DND-41 (cell line): ENCODE results near the gene PAMR1.

ENCODE experiments used
- ATAC-seq: fragments of 200-7000 bp; cut with Tn5 transposase; 3 replicates; pipeline ENCODE4 v1.9.1; 2021; ENCODE audit warnings: low read depth; ENCODE audit not compliant: insufficient read depth
- DNase-seq: peaks from one replicate; pipeline ENCODE4 v3.0.0-alpha.2; 2020
- H2AFZ ChIP-seq: 2 replicates; pipeline ENCODE4 v1.6.0; 2012; ENCODE audit warnings: low read depth, low read length
- H3K27ac ChIP-seq: 2 replicates; pipeline ENCODE4 v1.5.1; 2012; ENCODE audit warnings: low read length, inconsistent platforms
- H3K27me3 ChIP-seq: fragments of 200-600 bp; sonication (generic); 2 replicates; pipeline ENCODE4 v1.6.0; 2012; ENCODE audit warnings: low read length, mild to moderate bottlenecking, inconsistent platforms; ENCODE audit not compliant: insufficient read depth, poor library complexity
- H3K36me3 ChIP-seq: 2 replicates; pipeline ENCODE4 v1.5.1; 2012; ENCODE audit warnings: low read length, inconsistent platforms; ENCODE audit not compliant: insufficient read depth
- H3K4me1 ChIP-seq: 2 replicates; pipeline ENCODE4 v1.5.1; 2012; ENCODE audit warnings: mild to moderate bottlenecking, low read length; ENCODE audit not compliant: insufficient read depth
- H3K4me2 ChIP-seq: 2 replicates; pipeline ENCODE4 v1.6.0; 2012; ENCODE audit warnings: mild to moderate bottlenecking, moderate library complexity, low read length, inconsistent platforms; ENCODE audit not compliant: insufficient read depth
- H3K4me3 ChIP-seq, 2 experiments: fragments of 200-600 bp in 1 of 2; shearing (Covaris generic) in 1 of 2; 2 replicates each; pipeline ENCODE4 v1.5.1; 2012 to 2016; ENCODE audit warnings: inconsistent platforms in 2 of 2, low read length in 2 of 2, mild to moderate bottlenecking in 2 of 2, low read depth in 1 of 2, moderate library complexity in 1 of 2
- H3K79me2 ChIP-seq: 2 replicates; pipeline ENCODE4 v1.6.0; 2012; ENCODE audit warnings: low read length, inconsistent platforms; ENCODE audit not compliant: insufficient read depth
- H3K9ac ChIP-seq: 2 replicates; pipeline ENCODE4 v1.6.0; 2012; ENCODE audit warnings: low read depth, mild to moderate bottlenecking, inconsistent platforms, low read length, moderate library complexity
- H3K9me3 ChIP-seq: 2 replicates; pipeline ENCODE4 v1.5.1; 2012; ENCODE audit warnings: low read length, moderate library complexity, mild to moderate bottlenecking, inconsistent platforms; ENCODE audit not compliant: insufficient read depth, severe bottlenecking
- H4K20me1 ChIP-seq: 2 replicates; pipeline ENCODE4 v1.6.0; 2012; ENCODE audit warnings: low read length; ENCODE audit not compliant: insufficient read depth
- CTCF ChIP-seq: IDR thresholded peaks from 2 replicates; pipeline ENCODE4 v1.5.1; 2012; ENCODE audit warnings: borderline replicate concordance, low read length, moderate library complexity, mild to moderate bottlenecking; ENCODE audit not compliant: poor library complexity, severe bottlenecking; ENCODE audit errors: extremely low read depth
- EZH2 ChIP-seq: IDR thresholded peaks from 3 replicates; pipeline ENCODE4 v1.6.1; 2012; ENCODE audit warnings: borderline replicate concordance, low read depth, mild to moderate bottlenecking, moderate library complexity, low read length, inconsistent platforms; ENCODE audit not compliant: severe bottlenecking

PAMR1 gene

GRCh38 chr11:35500744-35501143, 24.7 kb downstream of the PAMR1 start:
- no peaks in the 10 kb centered on the region for H3K79me2 ChIP-seq
- no peak overlapping the region for H3K4me2 ChIP-seq

GRCh38 chr11:35496416-35496815, 29.0 kb downstream of the PAMR1 start:
- DNase-seq, result no peak
- no peaks in the 10 kb centered on the region for H3K79me2 ChIP-seq
- H3K9ac ChIP-seq, result no peak overlapping the region
- H3K36me3 ChIP-seq, result no peaks in the 10 kb centered on the region
- ATAC-seq, result no peak
- no peak for TF ChIP-seq CTCF
- no peak for TF ChIP-seq EZH2
- no peak overlapping the region for H3K4me2 ChIP-seq
- H3K4me1 ChIP-seq, result no peaks in the 10 kb centered on the region
- H3K27me3 ChIP-seq, result no peaks in the 10 kb centered on the region
- H2AFZ ChIP-seq, result no peak overlapping the region
- H4K20me1 ChIP-seq, result no peaks in the 10 kb centered on the region
- no peak overlapping the region for H3K27ac ChIP-seq
- H3K4me3 ChIP-seq, result no peak overlapping the region
- no peaks in the 10 kb centered on the region for H3K9me3 ChIP-seq

More at GRCh38 chr11:35500744-35501143, 24.7 kb downstream of the PAMR1 start:
- no peak overlapping the region for H3K27ac ChIP-seq
- DNase-seq (no peak), ATAC-seq (no peak)
- no peaks in the 10 kb centered on the region for H3K36me3 ChIP-seq
- TF ChIP-seq EZH2, result no peak
- TF ChIP-seq CTCF, result no peak
- H3K9me3 ChIP-seq, result no peaks in the 10 kb centered on the region
- H3K4me3 ChIP-seq, result no peak overlapping the region
- no peak overlapping the region for H3K9ac ChIP-seq
- no peaks in the 10 kb centered on the region for H3K4me1 ChIP-seq
- H3K27me3 ChIP-seq, result no peaks in the 10 kb centered on the region
- no peak overlapping the region for H2AFZ ChIP-seq
- H4K20me1 ChIP-seq, result no peaks in the 10 kb centered on the region

- Histone ChIP-seq H3K4me2 (no peak overlapping the region), H3K36me3 (no peaks in the 10 kb centered on the region), H3K27me3 (no peaks in the 10 kb centered on the region), H3K79me2 (no peaks in the 10 kb centered on the region), H3K9me3 (no peaks in the 10 kb centered on the region), H3K9ac (no peak overlapping the region), H3K4me1 (no peaks in the 10 kb centered on the region), H3K4me3 (no peak overlapping the region), H4K20me1 (no peaks in the 10 kb centered on the region), H2AFZ (no peak overlapping the region), H3K27ac (no peak overlapping the region)
- DNase-seq (no peak), ATAC-seq (no peak)
- TF ChIP-seq EZH2, result no peak
- TF ChIP-seq CTCF, result no peak
Measured at GRCh38 chr11:35494957-35495490, 30.4 kb downstream of the PAMR1 start.
